Mammary epithelial cell (primary cell): ENCODE results near the gene SLC38A6.

Experiments
- CTCF ChIP-seq, 2 donors: IDR thresholded peaks in 1 of 2; conservative IDR thresholded peaks in 1 of 2; 2 replicates each; pipeline ENCODE4 v1.5.1; 2011 to 2012; ENCODE audit warnings: inconsistent platforms in 2 of 2, low read length in 2 of 2, mild to moderate bottlenecking in 2 of 2, control low read depth in 1 of 2, low read depth in 1 of 2; ENCODE audit not compliant: insufficient read depth in 1 of 2; ENCODE audit errors: extremely low read depth in 1 of 2
- EZH2 ChIP-seq: IDR thresholded peaks from 2 replicates; pipeline ENCODE4 v1.6.1; 2012; ENCODE audit warnings: low read length, inconsistent platforms, borderline replicate concordance

DNA sequence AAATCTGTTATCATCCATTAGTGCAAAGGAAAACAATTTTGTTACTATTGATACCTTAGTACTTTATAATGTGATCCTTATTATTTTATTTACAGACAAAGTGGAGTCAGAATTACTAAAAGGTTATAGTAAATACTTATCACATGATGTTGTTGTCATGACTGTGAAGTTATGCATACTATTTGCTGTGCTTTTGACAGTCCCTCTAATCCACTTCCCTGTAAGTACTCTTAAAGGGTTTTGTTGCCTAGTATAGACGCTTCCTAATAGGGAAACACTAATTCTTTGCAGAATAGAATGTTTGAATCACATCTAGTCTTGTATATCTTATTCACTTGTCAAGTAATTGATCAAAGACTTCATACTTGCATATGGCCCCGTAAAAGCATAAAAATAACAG lies 69.4 kb downstream of the SLC38A6 start:
- TF ChIP-seq CTCF (conservative IDR thresholded peaks at IDR 0.05 in 1 of 2, IDR thresholded peaks at IDR 0.05 in 1 of 2; ENCODE audit: extremely low read depth in 1 of 2, insufficient read depth in 1 of 2, low read depth in 1 of 2, low read length in 2 of 2) = no peak
- TF ChIP-seq EZH2 = no peak
